H1 (cell line): ENCODE measurements around the gene C2orf92. TPM values are rescaled to one million over a fixed set of nuclear protein-coding genes. Genes with fewer than 3 reads are reported as not detected.

Experiments used
- CTBP2 ChIP-seq: IDR thresholded peaks from 2 replicates; pipeline ENCODE4 v1.7.0; 2011; ENCODE audit warnings: borderline replicate concordance, mild to moderate bottlenecking, moderate library complexity, mixed read lengths, low read length; ENCODE audit not compliant: insufficient read depth, insufficient read length
- GABPA ChIP-seq: IDR thresholded peaks from 2 replicates; pipeline ENCODE4 v1.6.1; 2011; ENCODE audit warnings: mild to moderate bottlenecking, low read length, moderate library complexity, borderline replicate concordance; ENCODE audit not compliant: insufficient read depth
- GTF2F1 ChIP-seq: IDR thresholded peaks from 2 replicates; pipeline ENCODE4 v1.6.1; 2012; ENCODE audit warnings: low read depth, low read length, improper control_type of control experiment, borderline replicate concordance
- KDM4A ChIP-seq: IDR thresholded peaks from one replicate; pipeline ENCODE4 v1.7.1; 2012; ENCODE audit warnings: low read depth, mild to moderate bottlenecking, moderate library complexity, low read length, inconsistent platforms; ENCODE audit not compliant: severe bottlenecking
- POU5F1 ChIP-seq: IDR thresholded peaks from 2 replicates; pipeline ENCODE4 v1.6.1; 2011; ENCODE audit warnings: low read depth, mild to moderate bottlenecking, low read length, moderate library complexity
- SP2 ChIP-seq: IDR thresholded peaks from 2 replicates; pipeline ENCODE4 v1.6.1; 2012; ENCODE audit warnings: mild to moderate bottlenecking, low read length, inconsistent platforms
- YY1 ChIP-seq: IDR thresholded peaks from 2 replicates; pipeline ENCODE4 v1.6.1; 2011; ENCODE audit warnings: low read depth, mild to moderate bottlenecking, low read length
- polyA plus RNA-seq, 7 experiments: library from polyadenylated mRNA; depleted of rRNA in 3 of 7; stranded (reverse) in 5 of 7; unstranded in 2 of 7; fragments of >200 nt in 5 of 7; fragments of 200-250 nt in 2 of 7; gene quantifications; 1 replicate in 5 of 7; 2 replicates in 1 of 7; 4 replicates in 1 of 7; pipeline versions ENCODE4 v1.2.1 to v1.2.3, GENCODE V29; 2011 to 2013; ENCODE audit warnings: missing spikeins in 2 of 7, mixed read lengths in 2 of 7
- total RNA-seq: library from RNA; stranded (reverse); fragmentation: NEBNext Ultra II Directional; extraction: Animal tissue kit (Norgen Biotek cat#: 25700); gene quantifications from 2 replicates; pipeline ENCODE4 v1.2.1, GENCODE V29; 2021
- TF ChIP-seq, protein P1 (sequence below), 3 experiments: IDR thresholded peaks; 1 replicate in 2 of 3; 2 replicates in 1 of 3; pipeline versions ENCODE4 v1.5.1 to v1.6.1; 2011; ENCODE audit warnings: low read length in 3 of 3, mild to moderate bottlenecking in 3 of 3, inconsistent platforms in 2 of 3, low read depth in 1 of 3, moderate library complexity in 1 of 3; ENCODE audit not compliant: insufficient read depth in 1 of 3; ENCODE audit errors: control extremely low read depth in 1 of 3

The C2orf92 gene
- total and polyA plus RNA-seq, 2 of the 8 experiments (the other 6 are each of a cell fraction or from before 2014, with no cell fraction given): 2.3 to 3.7 TPM

DNA sequence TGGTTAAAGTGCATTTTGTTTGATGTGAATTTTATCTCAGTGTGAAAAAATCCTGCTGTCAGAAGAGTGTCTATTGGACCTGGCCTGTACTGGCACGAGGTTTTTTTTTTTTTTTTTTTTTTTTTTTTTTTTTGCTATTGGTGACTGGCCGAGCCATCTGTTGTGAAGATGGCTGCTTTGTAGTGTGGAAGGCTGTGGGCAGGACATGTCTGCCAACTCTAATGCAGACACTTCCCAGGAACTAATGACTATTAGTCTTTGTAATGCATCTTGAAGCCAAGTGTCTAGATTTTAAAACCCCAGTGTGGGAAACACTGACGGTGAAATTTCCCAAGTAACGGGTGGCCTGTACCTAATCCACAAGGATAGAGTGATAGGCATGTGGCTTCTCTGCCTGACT, 78.2 kb downstream of the C2orf92 start (continued):
- TF ChIP-seq KDM4A: no peak
- TF ChIP-seq YY1: no peak
- TF ChIP-seq POU5F1: no peak
- TF ChIP-seq SP2: no peak
- no peak for TF ChIP-seq CTBP2
- no peak for TF ChIP-seq GTF2F1
- no peak for TF ChIP-seq GABPA
- TF ChIP-seq, protein P1, sequence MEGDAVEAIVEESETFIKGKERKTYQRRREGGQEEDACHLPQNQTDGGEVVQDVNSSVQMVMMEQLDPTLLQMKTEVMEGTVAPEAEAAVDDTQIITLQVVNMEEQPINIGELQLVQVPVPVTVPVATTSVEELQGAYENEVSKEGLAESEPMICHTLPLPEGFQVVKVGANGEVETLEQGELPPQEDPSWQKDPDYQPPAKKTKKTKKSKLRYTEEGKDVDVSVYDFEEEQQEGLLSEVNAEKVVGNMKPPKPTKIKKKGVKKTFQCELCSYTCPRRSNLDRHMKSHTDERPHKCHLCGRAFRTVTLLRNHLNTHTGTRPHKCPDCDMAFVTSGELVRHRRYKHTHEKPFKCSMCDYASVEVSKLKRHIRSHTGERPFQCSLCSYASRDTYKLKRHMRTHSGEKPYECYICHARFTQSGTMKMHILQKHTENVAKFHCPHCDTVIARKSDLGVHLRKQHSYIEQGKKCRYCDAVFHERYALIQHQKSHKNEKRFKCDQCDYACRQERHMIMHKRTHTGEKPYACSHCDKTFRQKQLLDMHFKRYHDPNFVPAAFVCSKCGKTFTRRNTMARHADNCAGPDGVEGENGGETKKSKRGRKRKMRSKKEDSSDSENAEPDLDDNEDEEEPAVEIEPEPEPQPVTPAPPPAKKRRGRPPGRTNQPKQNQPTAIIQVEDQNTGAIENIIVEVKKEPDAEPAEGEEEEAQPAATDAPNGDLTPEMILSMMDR (IDR thresholded peaks at IDR 0.05; ENCODE audit: control extremely low read depth in 1 of 3, insufficient read depth in 1 of 3, low read depth in 1 of 3, low read length in 3 of 3): no peak
- TF ChIP-seq, all 59 proteins: peak for 0
